Measurements from ENCODE around the gene DESI1.

DESI1 gene

DNA sequence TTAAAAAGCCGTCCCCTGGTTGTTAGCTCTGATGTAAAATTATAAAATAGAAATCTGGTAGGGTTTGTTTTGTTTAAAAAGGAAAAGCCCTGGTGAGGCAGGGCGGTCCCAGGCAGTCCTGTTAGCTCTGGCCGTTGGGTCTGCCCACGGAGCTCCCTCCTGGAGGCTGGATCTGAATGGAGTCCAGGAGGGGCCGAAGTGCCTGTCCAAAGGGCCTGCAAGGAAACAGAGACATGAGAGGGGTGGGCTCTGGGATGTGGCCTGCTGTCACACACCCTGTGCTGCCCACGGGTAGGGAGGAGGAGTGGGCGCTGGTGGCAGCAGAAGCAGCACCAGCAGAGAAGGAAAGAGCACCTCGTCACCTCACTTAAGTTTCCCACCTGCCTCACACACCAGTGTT lies 19.9 kb downstream of the DESI1 start:
- H3K27ac ChIP-seq (ENCODE audit: low read depth, low read length, poor library complexity, severe bottlenecking), result no peak overlapping the region
- no peaks in the 10 kb centered on the region for H3K9me3 ChIP-seq (ENCODE audit: low read length)
- no peaks in the 10 kb centered on the region for H4K20me1 ChIP-seq (ENCODE audit: insufficient read depth, low read length)
- no peak overlapping the region for H3K9ac ChIP-seq (ENCODE audit: low read length)
- no peaks in the 10 kb centered on the region for H3K9me2 ChIP-seq (ENCODE audit: low read depth, low read length)
- no peak for TF ChIP-seq EZH2 (IDR thresholded peaks at IDR 0.05; ENCODE audit: borderline replicate concordance, low read length)
- TF ChIP-seq, protein P1, sequence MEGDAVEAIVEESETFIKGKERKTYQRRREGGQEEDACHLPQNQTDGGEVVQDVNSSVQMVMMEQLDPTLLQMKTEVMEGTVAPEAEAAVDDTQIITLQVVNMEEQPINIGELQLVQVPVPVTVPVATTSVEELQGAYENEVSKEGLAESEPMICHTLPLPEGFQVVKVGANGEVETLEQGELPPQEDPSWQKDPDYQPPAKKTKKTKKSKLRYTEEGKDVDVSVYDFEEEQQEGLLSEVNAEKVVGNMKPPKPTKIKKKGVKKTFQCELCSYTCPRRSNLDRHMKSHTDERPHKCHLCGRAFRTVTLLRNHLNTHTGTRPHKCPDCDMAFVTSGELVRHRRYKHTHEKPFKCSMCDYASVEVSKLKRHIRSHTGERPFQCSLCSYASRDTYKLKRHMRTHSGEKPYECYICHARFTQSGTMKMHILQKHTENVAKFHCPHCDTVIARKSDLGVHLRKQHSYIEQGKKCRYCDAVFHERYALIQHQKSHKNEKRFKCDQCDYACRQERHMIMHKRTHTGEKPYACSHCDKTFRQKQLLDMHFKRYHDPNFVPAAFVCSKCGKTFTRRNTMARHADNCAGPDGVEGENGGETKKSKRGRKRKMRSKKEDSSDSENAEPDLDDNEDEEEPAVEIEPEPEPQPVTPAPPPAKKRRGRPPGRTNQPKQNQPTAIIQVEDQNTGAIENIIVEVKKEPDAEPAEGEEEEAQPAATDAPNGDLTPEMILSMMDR (IDR thresholded peaks at IDR 0.05; ENCODE audit: low read length), result no peak
- H3K79me2 ChIP-seq (ENCODE audit: insufficient read depth, low read length), result no peaks in the 10 kb centered on the region
- no peak overlapping the region for H3K4me3 ChIP-seq (ENCODE audit: low read depth, low read length, poor library complexity, severe bottlenecking)
- no peak overlapping the region for H2AFZ ChIP-seq (ENCODE audit: low read length)
- peaks cover 57% of the 10 kb centered on the region for H3K36me3 ChIP-seq (ENCODE audit: insufficient read depth, low read length)
- no peaks in the 10 kb centered on the region for H3K27me3 ChIP-seq (ENCODE audit: insufficient read depth, low read length)
- H3K4me2 ChIP-seq (ENCODE audit: low read length), result no peak overlapping the region
- no peaks in the 10 kb centered on the region for H3F3A ChIP-seq (ENCODE audit: insufficient read depth, low read length)
- H3K4me1 ChIP-seq (ENCODE audit: insufficient read depth, low read length, severe bottlenecking), result no peaks in the 10 kb centered on the region

DNA sequence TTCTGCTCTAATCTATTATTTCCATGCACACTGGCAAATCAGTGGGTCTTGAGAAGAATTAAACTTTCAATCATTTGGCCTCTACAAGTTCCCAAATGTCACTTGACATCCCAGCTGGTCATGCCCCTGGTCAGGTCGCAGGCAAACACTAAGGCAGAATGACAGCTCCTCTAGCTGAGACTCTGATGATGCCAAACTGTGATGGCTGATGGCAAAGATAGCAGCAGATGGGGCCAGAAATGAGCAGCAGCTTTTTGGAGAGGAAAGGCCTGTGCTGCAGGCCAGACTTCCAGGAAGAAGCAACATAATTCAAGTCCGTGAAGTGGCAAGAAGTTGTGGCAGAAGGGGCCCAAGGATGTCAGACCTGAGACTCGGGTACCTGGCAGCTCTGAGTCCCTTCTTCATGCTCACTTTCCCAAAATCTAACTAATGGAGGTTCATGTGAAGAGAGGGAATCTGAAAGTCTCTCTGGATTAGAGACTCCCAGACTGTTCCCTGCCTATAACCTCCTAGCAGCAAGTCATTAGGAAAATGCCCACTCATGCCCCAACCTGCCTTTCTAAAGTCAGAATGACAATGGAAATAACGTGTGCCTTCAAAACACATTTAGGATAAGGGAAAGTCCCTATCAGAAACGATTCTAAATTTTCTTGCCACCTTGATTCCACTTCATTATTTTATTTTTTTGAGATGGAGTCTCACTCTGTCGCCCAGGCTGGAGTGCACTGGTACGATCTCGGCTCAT lies 21.8 kb downstream of the DESI1 start:
- Histone ChIP-seq H3K27ac (ENCODE audit: low read depth, low read length, poor library complexity, severe bottlenecking) (no peak overlapping the region), H3K27me3 (ENCODE audit: insufficient read depth, low read length) (no peaks in the 10 kb centered on the region), H3K9me2 (ENCODE audit: low read depth, low read length) (no peaks in the 10 kb centered on the region), H4K20me1 (ENCODE audit: insufficient read depth, low read length) (no peaks in the 10 kb centered on the region), H3K4me2 (ENCODE audit: low read length) (no peak overlapping the region), H3K4me1 (ENCODE audit: insufficient read depth, low read length, severe bottlenecking) (no peaks in the 10 kb centered on the region), H3K4me3 (ENCODE audit: low read depth, low read length, poor library complexity, severe bottlenecking) (no peak overlapping the region), H3K79me2 (ENCODE audit: insufficient read depth, low read length) (no peaks in the 10 kb centered on the region), H3K9ac (ENCODE audit: low read length) (no peak overlapping the region), H3K36me3 (ENCODE audit: insufficient read depth, low read length) (peaks cover 40% of the 10 kb centered on the region), H2AFZ (ENCODE audit: low read length) (no peak overlapping the region), H3F3A (ENCODE audit: insufficient read depth, low read length) (no peaks in the 10 kb centered on the region), H3K9me3 (ENCODE audit: low read length) (no peaks in the 10 kb centered on the region)
- TF ChIP-seq EZH2 (IDR thresholded peaks at IDR 0.05; ENCODE audit: borderline replicate concordance, low read length), result no peak
- TF ChIP-seq, protein P1 (IDR thresholded peaks at IDR 0.05; ENCODE audit: low read length), result no peak

DNA sequence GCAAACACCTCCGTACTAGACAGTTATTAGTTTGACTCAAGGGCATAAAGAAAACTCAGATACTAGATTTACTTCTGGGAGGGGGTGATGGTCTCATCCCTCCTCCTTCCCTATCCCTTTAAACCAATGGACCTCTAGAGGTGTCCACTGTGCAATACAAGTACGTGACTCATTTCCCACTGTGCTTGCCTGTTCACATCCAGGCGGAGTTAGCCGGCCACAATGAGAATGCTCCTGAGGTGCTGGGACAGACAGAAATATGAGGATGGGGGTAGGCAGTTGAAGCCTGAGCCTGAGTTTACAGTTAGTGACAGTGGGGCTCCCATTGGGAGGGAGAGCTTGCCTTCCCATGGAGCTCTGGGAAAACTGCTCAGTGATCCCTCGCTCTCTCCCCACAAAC lies 22.8 kb downstream of the DESI1 start:
- Histone ChIP-seq H3K27ac (ENCODE audit: low read depth, low read length, poor library complexity, severe bottlenecking) (no peak overlapping the region), H3K79me2 (ENCODE audit: insufficient read depth, low read length) (no peaks in the 10 kb centered on the region), H3K9ac (ENCODE audit: low read length) (no peak overlapping the region), H3K36me3 (ENCODE audit: insufficient read depth, low read length) (peaks cover 31% of the 10 kb centered on the region), H3K27me3 (ENCODE audit: insufficient read depth, low read length) (no peaks in the 10 kb centered on the region), H2AFZ (ENCODE audit: low read length) (no peak overlapping the region), H3K9me3 (ENCODE audit: low read length) (no peaks in the 10 kb centered on the region), H3K9me2 (ENCODE audit: low read depth, low read length) (no peaks in the 10 kb centered on the region), H3K4me1 (ENCODE audit: insufficient read depth, low read length, severe bottlenecking) (no peaks in the 10 kb centered on the region), H3F3A (ENCODE audit: insufficient read depth, low read length) (no peaks in the 10 kb centered on the region), H3K4me3 (ENCODE audit: low read depth, low read length, poor library complexity, severe bottlenecking) (no peak overlapping the region), H3K4me2 (ENCODE audit: low read length) (no peak overlapping the region), H4K20me1 (ENCODE audit: insufficient read depth, low read length) (no peaks in the 10 kb centered on the region)
- TF ChIP-seq, protein P1 (IDR thresholded peaks at IDR 0.05; ENCODE audit: low read length), result no peak
- TF ChIP-seq EZH2 (IDR thresholded peaks at IDR 0.05; ENCODE audit: borderline replicate concordance, low read length), result no peak
